Activated B cell treated with CpG ODN at 0.5 μM for 24 hours (primary cell): ENCODE data around the gene ZNF586. TPM values are rescaled to one million over a fixed set of nuclear protein-coding genes. Genes with fewer than 3 reads are reported as not detected.

Experiments used
- ATAC-seq: fragments of 200-7000 bp; cut with Tn5 transposase; one replicate; pipeline ENCODE4 v1.10.0; 2021; ENCODE audit warnings: low read depth, mild to moderate bottlenecking, moderate library complexity
- CTCF ChIA-PET: fragments of 350-600 bp; sonication (Branson Sonifier 250); formaldehyde crosslinking; loops from one replicate; lab custom pipeline; 2021; ENCODE audit warnings: antibody characterized with exemption; lab: Charles Lee
- POLR2A ChIA-PET: fragments of 350-600 bp; sonication (Branson Sonifier 250); formaldehyde crosslinking; loops from one replicate; lab custom pipeline; 2021; ENCODE audit warnings: antibody characterized with exemption; lab: Charles Lee
- DNase-seq: peaks from one replicate; pipeline ENCODE4 v3.0.0; 2022
- H3K27ac Mint-ChIP-seq: one replicate; pipeline ENCODE4 v1.8.0; 2020; ENCODE audit warnings: mixed read lengths
- H3K27me3 Mint-ChIP-seq: one replicate; pipeline ENCODE4 v1.8.0; 2021; ENCODE audit warnings: mixed read lengths
- H3K36me3 Mint-ChIP-seq: one replicate; pipeline ENCODE4 v1.8.0; 2021; ENCODE audit warnings: low read depth, mixed read lengths
- H3K4me1 Mint-ChIP-seq: one replicate; pipeline ENCODE4 v1.8.0; 2021; ENCODE audit warnings: mixed read lengths
- H3K4me3 Mint-ChIP-seq: one replicate; pipeline ENCODE4 v1.8.0; 2020; ENCODE audit warnings: mild to moderate bottlenecking, mixed read lengths
- H3K9me3 Mint-ChIP-seq: one replicate; pipeline ENCODE4 v1.8.0; 2020; ENCODE audit warnings: mixed read lengths
- intact Hi-C: fragments of 100-400 bp; cut with micrococcal nuclease; formaldehyde crosslinking; loops from one replicate; pipeline ENCODE4 v1.15.1; 2024
- total RNA-seq: library from RNA; stranded (reverse); gene quantifications from 2 replicates; pipeline ENCODE4 v1.2.3, GENCODE V29; 2022
- TF ChIP-seq, protein P1 (sequence below): fragments of 200-600 bp; IDR thresholded peaks from one replicate; pipeline ENCODE4 v1.8.0; 2022; ENCODE audit warnings: antibody characterized with exemption, mild to moderate bottlenecking

The ZNF586 gene
- total RNA-seq, 1 donor from 2014 or later, result 33.7 TPM

DNA sequence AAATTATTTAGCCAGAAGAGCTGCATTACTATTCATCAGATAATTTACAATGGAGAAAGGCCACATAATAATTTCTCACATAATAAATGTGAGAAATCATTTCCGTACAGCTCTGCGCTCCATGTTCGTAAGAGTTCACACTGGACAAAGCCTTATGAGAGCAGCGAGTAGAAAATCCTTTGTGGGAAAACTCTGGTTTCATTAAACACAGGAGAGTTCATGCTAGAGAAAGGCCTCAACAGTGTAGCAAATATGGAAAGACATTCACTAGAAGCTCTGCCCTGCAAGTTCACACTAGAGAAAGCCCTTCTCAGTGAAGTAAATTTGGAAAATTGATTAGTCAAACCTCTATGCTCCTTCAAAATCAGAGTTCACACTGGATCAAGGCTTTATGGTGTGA lies 14.4 kb upstream of the ZNF586 start:
- CTCF ChIA-PET, result no interaction called here
- TF ChIP-seq, protein P1, sequence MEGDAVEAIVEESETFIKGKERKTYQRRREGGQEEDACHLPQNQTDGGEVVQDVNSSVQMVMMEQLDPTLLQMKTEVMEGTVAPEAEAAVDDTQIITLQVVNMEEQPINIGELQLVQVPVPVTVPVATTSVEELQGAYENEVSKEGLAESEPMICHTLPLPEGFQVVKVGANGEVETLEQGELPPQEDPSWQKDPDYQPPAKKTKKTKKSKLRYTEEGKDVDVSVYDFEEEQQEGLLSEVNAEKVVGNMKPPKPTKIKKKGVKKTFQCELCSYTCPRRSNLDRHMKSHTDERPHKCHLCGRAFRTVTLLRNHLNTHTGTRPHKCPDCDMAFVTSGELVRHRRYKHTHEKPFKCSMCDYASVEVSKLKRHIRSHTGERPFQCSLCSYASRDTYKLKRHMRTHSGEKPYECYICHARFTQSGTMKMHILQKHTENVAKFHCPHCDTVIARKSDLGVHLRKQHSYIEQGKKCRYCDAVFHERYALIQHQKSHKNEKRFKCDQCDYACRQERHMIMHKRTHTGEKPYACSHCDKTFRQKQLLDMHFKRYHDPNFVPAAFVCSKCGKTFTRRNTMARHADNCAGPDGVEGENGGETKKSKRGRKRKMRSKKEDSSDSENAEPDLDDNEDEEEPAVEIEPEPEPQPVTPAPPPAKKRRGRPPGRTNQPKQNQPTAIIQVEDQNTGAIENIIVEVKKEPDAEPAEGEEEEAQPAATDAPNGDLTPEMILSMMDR, result no peak
- Mint-ChIP-seq H3K4me3 (no peak overlapping the region), H3K36me3 (peaks cover 94% of the 10 kb centered on the region), H3K27ac (no peak overlapping the region), H3K27me3 (no peaks in the 10 kb centered on the region), H3K4me1 (peaks cover 11% of the 10 kb centered on the region), H3K9me3 (peaks cover 40% of the 10 kb centered on the region)
- DNase-seq (no peak), ATAC-seq (no peak)
- POLR2A ChIA-PET, result no interaction called here
- intact Hi-C loops, result no loop called here

DNA sequence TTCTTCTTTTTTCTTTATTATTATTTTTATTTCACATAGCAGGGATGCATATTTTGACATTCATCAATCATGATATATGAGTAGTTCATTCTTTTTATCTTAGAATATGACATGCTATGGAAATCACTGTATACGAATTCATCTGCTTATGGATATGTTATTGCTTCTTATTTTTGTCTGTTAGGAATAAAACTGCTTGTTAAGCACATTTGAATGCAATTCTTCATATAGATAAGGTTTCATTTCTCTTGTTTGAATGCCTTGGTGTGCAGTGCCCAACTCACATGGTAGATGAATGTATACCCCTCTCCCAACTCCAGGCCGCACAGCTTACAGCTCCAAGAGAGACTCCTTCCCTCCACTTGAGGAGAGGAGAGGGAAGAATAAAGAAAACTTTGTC lies 11.5 kb upstream of the ZNF586 start:
- TF ChIP-seq, protein P1, result no peak
- Mint-ChIP-seq H3K36me3 (peaks cover 77% of the 10 kb centered on the region), H3K27ac (no peak overlapping the region), H3K4me3 (no peak overlapping the region), H3K9me3 (peaks cover 28% of the 10 kb centered on the region), H3K4me1 (peaks cover 2% of the 10 kb centered on the region), H3K27me3 (no peaks in the 10 kb centered on the region)
- POLR2A ChIA-PET, result no interaction called here
- intact Hi-C loops, result no loop called here
- ATAC-seq (no peak), DNase-seq (no peak)
- CTCF ChIA-PET, result no interaction called here

GRCh38 chr19:57759096-57759495 lies 10.4 kb upstream of the ZNF586 start:
- no peak for DNase-seq
- no peak overlapping the region for H3K4me3 Mint-ChIP-seq
- peaks cover 74% of the 10 kb centered on the region for H3K36me3 Mint-ChIP-seq
- ChIA-PET POLR2A (no interaction called here), CTCF (no interaction called here)
- ATAC-seq, result no peak
- H3K27me3 Mint-ChIP-seq, result no peaks in the 10 kb centered on the region
- peaks cover 21% of the 10 kb centered on the region for H3K9me3 Mint-ChIP-seq
- intact Hi-C loops, result no loop called here
- TF ChIP-seq, protein P1, result no peak
- no peak overlapping the region for H3K27ac Mint-ChIP-seq
- H3K4me1 Mint-ChIP-seq, result peaks cover 2% of the 10 kb centered on the region

DNA sequence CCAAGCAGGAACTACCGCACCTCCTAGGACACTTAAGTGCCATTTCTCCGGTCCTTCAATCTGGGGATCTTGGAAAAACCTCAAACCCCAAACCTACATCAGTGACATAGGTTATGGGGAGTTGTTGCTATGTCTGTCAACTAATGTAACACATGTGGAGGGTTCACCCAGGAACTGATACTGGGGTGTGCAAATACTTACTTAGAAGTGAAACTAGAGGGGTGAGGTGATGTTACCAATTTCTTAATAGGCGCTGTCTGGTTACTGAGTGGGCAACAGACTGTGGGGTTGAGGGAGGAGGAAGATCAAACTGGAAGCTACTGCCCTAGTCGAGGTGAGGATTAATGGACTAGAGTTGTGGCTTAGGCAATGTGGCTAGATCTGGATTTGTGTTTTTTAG lies 1.9 kb downstream of the ZNF586 start:
- intact Hi-C loops, result no loop called here
- Mint-ChIP-seq H3K4me1 (peaks cover 71% of the 10 kb centered on the region), H3K27ac (peak overlapping the region; percentile 51), H3K36me3 (peaks cover 56% of the 10 kb centered on the region), H3K27me3 (no peaks in the 10 kb centered on the region), H3K9me3 (peaks cover 5% of the 10 kb centered on the region), H3K4me3 (peak overlapping the region; percentile 59)
- TF ChIP-seq, protein P1, result no peak
- ATAC-seq (no peak), DNase-seq (no peak)
- POLR2A ChIA-PET, result no interaction called here
- CTCF ChIA-PET, result no interaction called here

DNA sequence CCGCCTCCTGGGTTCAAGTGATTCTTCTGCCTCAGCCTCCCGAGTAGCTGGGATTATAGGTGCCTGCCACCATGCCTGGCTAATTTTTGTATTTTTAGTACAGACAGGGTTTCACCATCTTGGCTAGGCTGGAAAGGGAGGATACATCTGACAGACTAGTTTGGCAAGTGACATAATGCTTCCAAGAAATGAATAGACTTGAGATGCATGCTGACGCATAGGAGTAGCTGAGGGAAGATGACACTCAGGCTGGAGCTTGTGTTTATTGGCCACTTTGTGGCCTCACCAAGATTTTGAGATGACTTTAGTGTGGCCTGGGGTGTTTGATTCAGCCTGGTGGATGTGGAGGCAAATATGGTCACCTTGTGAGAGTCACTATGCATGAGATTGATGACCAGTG lies 4.0 kb downstream of the ZNF586 start:
- H3K27me3 Mint-ChIP-seq, result no peaks in the 10 kb centered on the region
- peaks cover 73% of the 10 kb centered on the region for H3K36me3 Mint-ChIP-seq
- H3K4me3 Mint-ChIP-seq, result no peak overlapping the region
- ChIA-PET CTCF (no interaction called here), POLR2A (no interaction called here)
- TF ChIP-seq, protein P1, result no peak
- no peak overlapping the region for H3K27ac Mint-ChIP-seq
- intact Hi-C loops, result no loop called here
- ATAC-seq, result no peak
- H3K4me1 Mint-ChIP-seq, result peaks cover 76% of the 10 kb centered on the region
- peaks cover 16% of the 10 kb centered on the region for H3K9me3 Mint-ChIP-seq
- no peak for DNase-seq
